Stimulated activated naive CD4-positive, alpha-beta T cell treated with Interleukin-2 at 50 U/mL for 16 hours (primary cell): ENCODE measurements around the gene ZNF333.
"Not testable (repeated sequence)": the region's sequence is repeated elsewhere in the genome, so short reads cannot be mapped to it uniquely, and the experiment has no call there.

Experiments used
- DNase-seq: peaks from one replicate; lab custom pipeline; 2025; lab: John Stamatoyannopoulos, UW

Gene ZNF333

GRCh38 chr19:14768001-14768400 lies 78.2 kb downstream of the ZNF333 start:
- DNase-seq = no peak

GRCh38 chr19:14769201-14769600 lies 79.4 kb downstream of the ZNF333 start:
- DNase-seq = no peak

GRCh38 chr19:14770136-14770535 lies 80.3 kb downstream of the ZNF333 start:
- DNase-seq = no peak

GRCh38 chr19:14770944-14771839 lies 81.3 kb downstream of the ZNF333 start:
- no peak for DNase-seq

GRCh38 chr19:14772467-14772866 lies 82.6 kb downstream of the ZNF333 start:
- no peak for DNase-seq

- DNase-seq = no peak
Measured at GRCh38 chr19:14772995-14773394, 83.1 kb downstream of the ZNF333 start.

GRCh38 chr19:14773722-14774121 lies 83.9 kb downstream of the ZNF333 start:
- DNase-seq = not testable (repeated sequence)

- no peak for DNase-seq
Measured at GRCh38 chr19:14774373-14774772, 84.5 kb downstream of the ZNF333 start.

- not testable (repeated sequence) for DNase-seq
Measured at GRCh38 chr19:14775326-14775725, 85.5 kb downstream of the ZNF333 start.

- no peak for DNase-seq
Measured at GRCh38 chr19:14775869-14776586, 86.2 kb downstream of the ZNF333 start.

GRCh38 chr19:14777645-14778044 lies 87.8 kb downstream of the ZNF333 start:
- not testable (repeated sequence) for DNase-seq

- DNase-seq = not testable (repeated sequence)
Measured at GRCh38 chr19:14778110-14778845, 88.4 kb downstream of the ZNF333 start, which contains the start of gene ADGRE2. Gene ADGRE2 (minus strand): TSS chr19:14778560. CDS start chr19:14776756, 1,804 bp downstream.

GRCh38 chr19:14779151-14779550 lies 89.3 kb downstream of the ZNF333 start:
- DNase-seq = no peak

- not testable (repeated sequence) for DNase-seq
Measured at GRCh38 chr19:14780622-14781225, 90.9 kb downstream of the ZNF333 start.

GRCh38 chr19:14781713-14782536 lies 92.1 kb downstream of the ZNF333 start:
- DNase-seq = not testable (repeated sequence)

GRCh38 chr19:14782626-14783409 lies 93.0 kb downstream of the ZNF333 start:
- no peak for DNase-seq
